Stomach smooth muscle (tissue), 2 donors: ENCODE results near the gene MAN1C1.

Experiments
- H3K27ac ChIP-seq: one replicate; pipeline ENCODE4 v1.7.0; 2013; ENCODE audit warnings: mild to moderate bottlenecking, low read length, inconsistent platforms
- H3K27me3 ChIP-seq, 2 donors: one replicate each; pipeline ENCODE4 v1.7.0; 2013; ENCODE audit warnings: low read length in 2 of 2; ENCODE audit not compliant: insufficient read depth in 2 of 2, control insufficient read depth in 1 of 2
- H3K36me3 ChIP-seq, 2 donors: one replicate each; pipeline ENCODE4 v1.7.0; 2013; ENCODE audit warnings: low read length in 2 of 2; ENCODE audit not compliant: control insufficient read depth in 2 of 2, insufficient read depth in 2 of 2
- H3K4me1 ChIP-seq: one replicate; pipeline ENCODE4 v1.7.0; 2013; ENCODE audit warnings: low read length; ENCODE audit not compliant: control insufficient read depth, insufficient read depth
- H3K4me3 ChIP-seq, 2 donors: one replicate each; pipeline ENCODE4 v1.7.0; 2013; ENCODE audit warnings: low read length in 2 of 2
- H3K9ac ChIP-seq, 2 donors: one replicate each; pipeline ENCODE4 v1.7.0; 2013; ENCODE audit warnings: low read length in 2 of 2, mild to moderate bottlenecking in 1 of 2
- H3K9me3 ChIP-seq, 2 donors: one replicate each; pipeline ENCODE4 v1.7.0; 2013; ENCODE audit warnings: low read length in 2 of 2; ENCODE audit not compliant: control insufficient read depth in 2 of 2
- donor health status: healthy.
- donor health status: Pancreatic carcinoma.

MAN1C1 gene

GRCh38 chr1:25701030-25701785, 84.6 kb downstream of the MAN1C1 start:
- Histone ChIP-seq H3K9ac (no peak overlapping the region), H3K27me3 (no peaks in the 10 kb centered on the region), H3K9me3 (no peaks in the 10 kb centered on the region), H3K36me3 (no peaks in the 10 kb centered on the region), H3K27ac (peak overlapping the region; percentile 87), H3K4me3 (peak overlapping the region in 1 of 2 donors; percentile 40), H3K4me1 (peaks cover 51% of the 10 kb centered on the region)

GRCh38 chr1:25702101-25702775, 85.6 kb downstream of the MAN1C1 start:
- H3K27me3 ChIP-seq, result no peaks in the 10 kb centered on the region
- peak overlapping the region in 1 of 2 donors; percentile 5 for H3K9ac ChIP-seq
- H3K4me1 ChIP-seq, result peaks cover 56% of the 10 kb centered on the region
- H3K9me3 ChIP-seq, result no peaks in the 10 kb centered on the region
- H3K27ac ChIP-seq, result peak overlapping the region; percentile 87
- no peaks in the 10 kb centered on the region for H3K36me3 ChIP-seq
- no peak overlapping the region for H3K4me3 ChIP-seq

- Histone ChIP-seq H3K4me3 (no peak overlapping the region), H3K9ac (no peak overlapping the region), H3K9me3 (no peaks in the 10 kb centered on the region), H3K36me3 (no peaks in the 10 kb centered on the region), H3K4me1 (peaks cover 54% of the 10 kb centered on the region), H3K27ac (no peak overlapping the region), H3K27me3 (no peaks in the 10 kb centered on the region)
Measured at GRCh38 chr1:25703041-25703440, 86.5 kb downstream of the MAN1C1 start.

DNA sequence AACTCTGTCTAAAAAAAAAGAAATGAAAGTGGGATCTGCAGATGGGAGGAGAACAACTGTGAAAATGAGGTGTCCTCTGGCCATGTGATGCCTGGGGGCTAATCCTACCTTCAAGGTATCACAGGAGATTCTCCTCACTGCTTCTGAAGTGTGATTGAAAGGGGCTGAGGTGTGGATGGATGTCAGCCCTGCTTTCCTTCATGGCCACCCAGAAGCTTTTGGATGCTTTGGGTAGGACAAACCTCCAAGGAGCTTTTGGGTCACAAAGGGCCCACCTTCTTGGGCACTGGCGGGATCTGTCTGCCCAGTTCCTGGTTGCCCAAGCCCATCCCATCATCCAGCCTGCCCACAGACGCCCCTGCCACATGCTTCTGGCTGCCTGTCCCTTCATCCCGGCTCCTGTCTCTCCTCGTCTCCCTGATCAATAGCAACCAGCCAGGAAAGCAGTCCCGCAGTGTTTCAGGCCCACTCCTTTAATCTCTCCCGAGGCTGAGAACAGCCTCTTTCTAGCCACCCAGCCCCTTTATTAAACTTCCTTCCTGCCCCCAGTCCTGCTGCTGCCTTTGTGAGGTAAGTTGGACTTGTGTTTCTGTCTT, 87.2 kb downstream of the MAN1C1 start:
- no peak overlapping the region for H3K27ac ChIP-seq
- peaks cover 48% of the 10 kb centered on the region for H3K4me1 ChIP-seq
- no peaks in the 10 kb centered on the region for H3K36me3 ChIP-seq
- no peaks in the 10 kb centered on the region for H3K9me3 ChIP-seq
- no peaks in the 10 kb centered on the region for H3K27me3 ChIP-seq
- no peak overlapping the region for H3K9ac ChIP-seq
- H3K4me3 ChIP-seq, result no peak overlapping the region

DNA sequence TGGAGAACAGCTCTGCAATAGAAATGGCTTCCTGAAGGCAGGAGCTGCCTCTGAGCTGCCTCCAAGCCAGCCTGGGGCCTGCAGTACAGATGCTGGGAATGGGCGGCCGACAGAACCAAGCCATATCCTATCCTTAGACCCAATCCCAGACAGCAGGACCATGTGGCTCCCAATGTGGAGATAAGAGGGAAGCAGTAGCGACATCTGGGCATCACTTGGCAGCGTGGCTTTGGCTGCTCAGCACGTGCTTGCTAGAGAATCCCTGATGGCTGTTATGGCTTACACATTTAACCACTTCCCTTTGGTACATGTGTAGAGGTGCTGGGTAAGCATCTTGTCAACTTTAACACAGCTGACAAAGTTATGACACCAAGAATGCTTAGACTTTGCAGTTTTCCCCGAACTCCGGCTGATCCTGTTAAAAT, 87.7 kb downstream of the MAN1C1 start:
- peaks cover 46% of the 10 kb centered on the region for H3K4me1 ChIP-seq
- H3K36me3 ChIP-seq, result no peaks in the 10 kb centered on the region
- H3K27ac ChIP-seq, result no peak overlapping the region
- no peaks in the 10 kb centered on the region for H3K9me3 ChIP-seq
- H3K4me3 ChIP-seq, result no peak overlapping the region
- no peaks in the 10 kb centered on the region for H3K27me3 ChIP-seq
- no peak overlapping the region for H3K9ac ChIP-seq

GRCh38 chr1:25705699-25706098, 89.1 kb downstream of the MAN1C1 start:
- Histone ChIP-seq H3K4me1 (peaks cover 32% of the 10 kb centered on the region), H3K27ac (no peak overlapping the region)

GRCh38 chr1:25706146-25707089, 89.8 kb downstream of the MAN1C1 start:
- Histone ChIP-seq H3K27me3 (no peaks in the 10 kb centered on the region), H3K4me1 (peaks cover 27% of the 10 kb centered on the region), H3K9ac (no peak overlapping the region), H3K27ac (no peak overlapping the region), H3K36me3 (no peaks in the 10 kb centered on the region), H3K9me3 (no peaks in the 10 kb centered on the region), H3K4me3 (no peak overlapping the region)

More at GRCh38 chr1:25705699-25706098, 89.1 kb downstream of the MAN1C1 start:
- H3K9me3 ChIP-seq, result no peaks in the 10 kb centered on the region
- H3K27me3 ChIP-seq, result no peaks in the 10 kb centered on the region
- H3K36me3 ChIP-seq, result no peaks in the 10 kb centered on the region
- H3K4me3 ChIP-seq, result no peak overlapping the region
- no peak overlapping the region for H3K9ac ChIP-seq

GRCh38 chr1:25707280-25708016, 90.9 kb downstream of the MAN1C1 start:
- peaks cover 20% of the 10 kb centered on the region for H3K4me1 ChIP-seq

GRCh38 chr1:25710583-25711347, 94.2 kb downstream of the MAN1C1 start:
- Histone ChIP-seq H3K36me3 (no peaks in the 10 kb centered on the region), H3K9ac (no peak overlapping the region), H3K27me3 (no peaks in the 10 kb centered on the region), H3K27ac (no peak overlapping the region), H3K9me3 (no peaks in the 10 kb centered on the region), H3K4me1 (peaks cover 14% of the 10 kb centered on the region), H3K4me3 (no peak overlapping the region)

More at GRCh38 chr1:25707280-25708016, 90.9 kb downstream of the MAN1C1 start:
- peak overlapping the region in 1 of 2 donors; percentile 8 for H3K4me3 ChIP-seq
- no peaks in the 10 kb centered on the region for H3K36me3 ChIP-seq
- H3K9ac ChIP-seq, result no peak overlapping the region
- no peaks in the 10 kb centered on the region for H3K27me3 ChIP-seq
- no peaks in the 10 kb centered on the region for H3K9me3 ChIP-seq
- no peak overlapping the region for H3K27ac ChIP-seq
